ENCODE results near the gene COQ4. TPM values are rescaled to one million over a fixed set of nuclear protein-coding genes. Genes with fewer than 3 reads are reported as not detected.

Gene COQ4
- total RNA-seq, 1 experiment from 2014 or later, result 62.8 TPM

DNA sequence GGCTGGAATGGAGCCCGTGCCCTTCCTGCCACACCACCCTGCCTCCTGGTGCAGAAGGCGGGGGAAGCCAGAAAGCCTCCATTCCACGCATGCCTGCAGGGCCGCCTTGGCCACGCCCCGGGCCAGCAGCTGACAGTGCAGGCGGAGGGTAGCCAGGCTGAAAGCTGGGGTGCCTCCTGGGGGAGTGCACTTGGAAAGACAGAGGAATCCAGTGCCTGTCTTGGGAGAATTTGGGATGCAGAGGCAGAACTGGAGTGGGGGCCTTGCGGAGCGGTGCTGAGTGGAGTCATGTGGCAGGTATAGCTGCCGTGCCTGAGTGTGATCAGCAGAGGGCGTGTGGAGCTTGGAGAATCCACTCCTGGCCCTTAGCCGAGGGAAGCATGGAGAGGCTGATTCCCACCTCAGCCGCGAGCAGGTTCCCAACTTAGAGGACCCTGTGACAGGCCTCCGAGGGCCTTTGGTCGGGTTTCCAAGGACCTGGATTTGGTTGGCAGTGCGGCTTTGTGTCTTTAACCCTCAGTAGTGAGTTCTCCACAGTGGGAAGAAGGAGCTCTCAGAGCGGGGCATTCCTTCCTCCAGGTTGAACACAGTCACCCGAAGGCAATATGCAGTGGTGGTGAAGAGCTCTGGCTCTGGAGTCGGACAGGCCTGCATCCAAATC lies 39.5 kb downstream of the COQ4 start:
- Histone ChIP-seq H3K9me3 (ENCODE audit: low read depth, low read length, poor library complexity, severe bottlenecking) (no peaks in the 10 kb centered on the region), H3K36me3 (ENCODE audit: insufficient read depth, low read length, poor library complexity, severe bottlenecking) (no peaks in the 10 kb centered on the region), H3K27ac (ENCODE audit: low read depth, low read length, poor library complexity, severe bottlenecking) (no peak overlapping the region), H3K27me3 (replicated peaks; ENCODE audit: insufficient read depth, low read depth, low read length, poor library complexity) (no peaks in the 10 kb centered on the region), H3K4me3 (ENCODE audit: low read depth, low read length, poor library complexity, severe bottlenecking) (peak overlapping the region; percentile 36), H3K4me1 (ENCODE audit: insufficient read depth, low read length, poor library complexity, severe bottlenecking) (peaks cover 24% of the 10 kb centered on the region)
- intact Hi-C loops (cut with micrococcal nuclease; ENCODE audit: unreplicated experiment), result loop anchor here (1.0 kb wide), 1 partner anchor 50 kb away; no protein-coding TSS in a partner anchor
- POLR2A ChIA-PET (ENCODE audit: low non-redundant PET), result interaction anchor here (0.5 to 0.7 kb wide), 3 partner anchors 9 to 77 kb away, joined by 3 to 14 read pairs (median 3); partner anchors contain the start of gene URM1
- BruUV-seq (replicated peaks), result no TSS peak
- DNase-seq (ENCODE audit: low spot score), result peak; percentile 90
- CTCF ChIA-PET, result interaction anchor here (0.5 to 1.8 kb wide), 9 partner anchors 9 to 232 kb away, joined by 3 to 27 read pairs (median 5); partner anchors contain the start of genes CERCAM and URM1
- TF ChIP-seq EZH2 (IDR thresholded peaks at IDR 0.05; ENCODE audit: borderline replicate concordance, low read depth, low read length, poor library complexity, severe bottlenecking), result no peak
- TF ChIP-seq, protein P1, sequence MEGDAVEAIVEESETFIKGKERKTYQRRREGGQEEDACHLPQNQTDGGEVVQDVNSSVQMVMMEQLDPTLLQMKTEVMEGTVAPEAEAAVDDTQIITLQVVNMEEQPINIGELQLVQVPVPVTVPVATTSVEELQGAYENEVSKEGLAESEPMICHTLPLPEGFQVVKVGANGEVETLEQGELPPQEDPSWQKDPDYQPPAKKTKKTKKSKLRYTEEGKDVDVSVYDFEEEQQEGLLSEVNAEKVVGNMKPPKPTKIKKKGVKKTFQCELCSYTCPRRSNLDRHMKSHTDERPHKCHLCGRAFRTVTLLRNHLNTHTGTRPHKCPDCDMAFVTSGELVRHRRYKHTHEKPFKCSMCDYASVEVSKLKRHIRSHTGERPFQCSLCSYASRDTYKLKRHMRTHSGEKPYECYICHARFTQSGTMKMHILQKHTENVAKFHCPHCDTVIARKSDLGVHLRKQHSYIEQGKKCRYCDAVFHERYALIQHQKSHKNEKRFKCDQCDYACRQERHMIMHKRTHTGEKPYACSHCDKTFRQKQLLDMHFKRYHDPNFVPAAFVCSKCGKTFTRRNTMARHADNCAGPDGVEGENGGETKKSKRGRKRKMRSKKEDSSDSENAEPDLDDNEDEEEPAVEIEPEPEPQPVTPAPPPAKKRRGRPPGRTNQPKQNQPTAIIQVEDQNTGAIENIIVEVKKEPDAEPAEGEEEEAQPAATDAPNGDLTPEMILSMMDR (conservative IDR thresholded peaks at IDR 0.05; ENCODE audit: low read depth, low read length), result peak; percentile 95

DNA sequence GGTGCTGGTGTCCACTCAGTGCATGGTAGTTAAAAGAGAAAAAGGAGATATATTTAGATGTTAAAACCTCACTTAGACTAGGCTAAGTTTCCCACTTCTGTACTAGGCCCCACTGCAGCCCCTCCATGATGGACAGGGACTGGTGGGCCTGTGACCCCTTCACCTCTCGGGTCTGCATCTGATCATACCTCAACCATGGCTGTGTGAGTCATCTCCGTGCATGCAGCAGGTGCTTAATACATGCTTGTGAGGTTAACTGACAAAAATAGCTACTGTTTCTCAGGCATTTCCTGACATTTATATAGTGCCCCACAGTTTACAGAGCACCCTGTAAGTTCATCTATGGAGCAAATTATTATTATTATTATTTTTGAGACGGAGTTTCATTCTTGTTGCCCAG lies 40.1 kb downstream of the COQ4 start:
- no peak for DNase-seq (ENCODE audit: low spot score)
- Histone ChIP-seq H3K36me3 (ENCODE audit: insufficient read depth, low read length, poor library complexity, severe bottlenecking) (no peaks in the 10 kb centered on the region), H3K4me3 (ENCODE audit: low read depth, low read length, poor library complexity, severe bottlenecking) (no peak overlapping the region), H3K27ac (ENCODE audit: low read depth, low read length, poor library complexity, severe bottlenecking) (no peak overlapping the region), H3K4me1 (ENCODE audit: insufficient read depth, low read length, poor library complexity, severe bottlenecking) (peaks cover 24% of the 10 kb centered on the region), H3K27me3 (replicated peaks; ENCODE audit: insufficient read depth, low read depth, low read length, poor library complexity) (no peaks in the 10 kb centered on the region), H3K9me3 (ENCODE audit: low read depth, low read length, poor library complexity, severe bottlenecking) (no peaks in the 10 kb centered on the region)
- intact Hi-C loops (cut with micrococcal nuclease; ENCODE audit: unreplicated experiment), result loop anchor here (1.0 kb wide), 1 partner anchor 50 kb away; no protein-coding TSS in a partner anchor
- CTCF ChIA-PET, result interaction anchor here (0.5 to 1.8 kb wide), 8 partner anchors 8 to 88 kb away, joined by 3 to 27 read pairs (median 6); partner anchors contain the start of genes CERCAM and URM1
- POLR2A ChIA-PET (ENCODE audit: low non-redundant PET), result interaction anchor here (0.5 to 0.7 kb wide), 2 partner anchors 8 to 76 kb away, joined by 3 to 14 read pairs; partner anchors contain the start of gene URM1
- BruUV-seq (replicated peaks), result no TSS peak
- TF ChIP-seq, protein P1 (conservative IDR thresholded peaks at IDR 0.05; ENCODE audit: low read depth, low read length), result no peak
- no peak for TF ChIP-seq EZH2 (IDR thresholded peaks at IDR 0.05; ENCODE audit: borderline replicate concordance, low read depth, low read length, poor library complexity, severe bottlenecking)

DNA sequence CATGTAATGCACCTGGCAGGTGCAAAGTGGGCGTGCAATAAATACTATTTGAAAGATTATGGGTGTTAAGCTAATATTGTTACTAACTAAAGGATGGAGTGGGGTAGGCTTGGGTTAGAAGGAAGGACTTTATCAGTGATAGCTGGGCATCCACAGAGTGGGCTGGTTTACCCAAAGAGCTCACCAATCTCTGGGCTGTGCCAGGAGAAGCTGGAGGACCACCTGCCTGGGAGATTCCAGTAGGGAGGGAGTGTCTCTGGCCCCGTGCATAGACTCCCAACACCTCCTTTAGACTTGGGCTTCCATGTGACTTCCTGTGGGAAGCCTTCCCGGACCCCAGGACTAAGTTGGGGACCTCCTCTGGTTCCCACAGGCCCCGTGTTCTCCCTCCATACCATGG lies 42.9 kb downstream of the COQ4 start:
- Histone ChIP-seq H3K9me3 (ENCODE audit: low read depth, low read length, poor library complexity, severe bottlenecking) (no peaks in the 10 kb centered on the region), H3K36me3 (ENCODE audit: insufficient read depth, low read length, poor library complexity, severe bottlenecking) (no peaks in the 10 kb centered on the region), H3K4me1 (ENCODE audit: insufficient read depth, low read length, poor library complexity, severe bottlenecking) (peaks cover 24% of the 10 kb centered on the region), H3K27me3 (replicated peaks; ENCODE audit: insufficient read depth, low read depth, low read length, poor library complexity) (no peaks in the 10 kb centered on the region), H3K27ac (ENCODE audit: low read depth, low read length, poor library complexity, severe bottlenecking) (peak overlapping the region; percentile 79), H3K4me3 (ENCODE audit: low read depth, low read length, poor library complexity, severe bottlenecking) (peak overlapping the region; percentile 32)
- ChIA-PET POLR2A (ENCODE audit: low non-redundant PET) (no interaction called here), CTCF (interaction anchor here (0.5 kb wide), 1 partner anchor 74 kb away, joined by 5 read pairs; no protein-coding TSS in a partner anchor)
- no peak for DNase-seq (ENCODE audit: low spot score)
- intact Hi-C loops (cut with micrococcal nuclease; ENCODE audit: unreplicated experiment), result no loop called here
- no peak for TF ChIP-seq EZH2 (IDR thresholded peaks at IDR 0.05; ENCODE audit: borderline replicate concordance, low read depth, low read length, poor library complexity, severe bottlenecking)
- TF ChIP-seq, protein P1 (conservative IDR thresholded peaks at IDR 0.05; ENCODE audit: low read depth, low read length), result no peak
- no TSS peak for BruUV-seq (replicated peaks)
